Activated T-helper 17 cell treated with anti-CD3 and anti-CD28 coated beads, Interleukin-2, amount 50 U/mL, for 72 hours (primary cell): ENCODE measurements around the gene MYO18B. TPM values are rescaled to one million over a fixed set of nuclear protein-coding genes. Genes with fewer than 3 reads are reported as not detected.

ENCODE experiments used
- ATAC-seq: fragments of 150-1000 bp; cut with Tn5 transposase; replicated peaks from 2 replicates; pipeline ENCODE4 v1.10.0; 2021; ENCODE audit warnings: mild to moderate bottlenecking, moderate library complexity
- H3K27ac Mint-ChIP-seq: one replicate; pipeline ENCODE4 v1.8.0; 2022; ENCODE audit warnings: mixed read lengths
- H3K27me3 Mint-ChIP-seq: one replicate; pipeline ENCODE4 v1.8.0; 2022; ENCODE audit warnings: mixed read lengths
- H3K36me3 Mint-ChIP-seq: one replicate; pipeline ENCODE4 v1.8.0; 2022; ENCODE audit warnings: low read depth, mild to moderate bottlenecking, mixed read lengths
- H3K4me1 Mint-ChIP-seq: one replicate; pipeline ENCODE4 v1.8.0; 2022; ENCODE audit warnings: mixed read lengths
- H3K4me3 Mint-ChIP-seq: one replicate; pipeline ENCODE4 v1.8.0; 2022; ENCODE audit warnings: mild to moderate bottlenecking, mixed read lengths
- H3K9me3 Mint-ChIP-seq: one replicate; pipeline ENCODE4 v1.8.0; 2022; ENCODE audit warnings: mixed read lengths
- total RNA-seq, 2 donors: library from RNA; stranded (reverse); gene quantifications; one replicate each; pipeline ENCODE4 v1.2.3, GENCODE V29; 2022

The MYO18B gene
- total RNA-seq, 2 donors from 2014 or later: 2.3 to 4.3 TPM

GRCh38 chr22:26033071-26033470 is 291.1 kb downstream of the MYO18B start:
- ATAC-seq: no peak
- Mint-ChIP-seq H3K27ac (no peak overlapping the region), H3K27me3 (no peaks in the 10 kb centered on the region), H3K9me3 (peaks cover 10% of the 10 kb centered on the region), H3K4me1 (no peaks in the 10 kb centered on the region), H3K4me3 (no peak overlapping the region), H3K36me3 (no peaks in the 10 kb centered on the region)

- Mint-ChIP-seq H3K4me3 (no peak overlapping the region), H3K36me3 (no peaks in the 10 kb centered on the region), H3K4me1 (no peaks in the 10 kb centered on the region), H3K27ac (no peak overlapping the region), H3K27me3 (no peaks in the 10 kb centered on the region), H3K9me3 (peaks cover 10% of the 10 kb centered on the region)
- no peak for ATAC-seq
Measured at GRCh38 chr22:26033586-26033985, 291.6 kb downstream of the MYO18B start.

- Mint-ChIP-seq H3K4me1 (no peaks in the 10 kb centered on the region), H3K9me3 (peaks cover 14% of the 10 kb centered on the region), H3K27ac (no peak overlapping the region), H3K4me3 (no peak overlapping the region), H3K36me3 (no peaks in the 10 kb centered on the region), H3K27me3 (peaks cover 5% of the 10 kb centered on the region)
- no peak for ATAC-seq
Measured at GRCh38 chr22:26035523-26035922, 293.5 kb downstream of the MYO18B start.

GRCh38 chr22:26038365-26038764 is 296.4 kb downstream of the MYO18B start:
- no peaks in the 10 kb centered on the region for H3K4me1 Mint-ChIP-seq
- no peak overlapping the region for H3K4me3 Mint-ChIP-seq
- no peak overlapping the region for H3K27ac Mint-ChIP-seq
- H3K9me3 Mint-ChIP-seq: peaks cover 10% of the 10 kb centered on the region
- no peak for ATAC-seq
- H3K27me3 Mint-ChIP-seq: peaks cover 5% of the 10 kb centered on the region
- H3K36me3 Mint-ChIP-seq: no peaks in the 10 kb centered on the region

- H3K4me3 Mint-ChIP-seq: no peak overlapping the region
Measured at GRCh38 chr22:26041931-26042330, 299.9 kb downstream of the MYO18B start.

GRCh38 chr22:26043031-26043430 is 301.0 kb downstream of the MYO18B start:
- no peak overlapping the region for H3K27ac Mint-ChIP-seq
- no peak for ATAC-seq

More at GRCh38 chr22:26041931-26042330, 299.9 kb downstream of the MYO18B start:
- ATAC-seq: no peak
- no peak overlapping the region for H3K27ac Mint-ChIP-seq
- peaks cover 4% of the 10 kb centered on the region for H3K9me3 Mint-ChIP-seq
- H3K36me3 Mint-ChIP-seq: no peaks in the 10 kb centered on the region
- peaks cover 5% of the 10 kb centered on the region for H3K27me3 Mint-ChIP-seq
- H3K4me1 Mint-ChIP-seq: no peaks in the 10 kb centered on the region

GRCh38 chr22:26045051-26045450 is 303.1 kb downstream of the MYO18B start:
- Mint-ChIP-seq H3K9me3 (no peaks in the 10 kb centered on the region), H3K36me3 (no peaks in the 10 kb centered on the region), H3K27ac (no peak overlapping the region), H3K27me3 (peaks cover 5% of the 10 kb centered on the region), H3K4me3 (no peak overlapping the region), H3K4me1 (no peaks in the 10 kb centered on the region)
- ATAC-seq: no peak

More at GRCh38 chr22:26043031-26043430, 301.0 kb downstream of the MYO18B start:
- H3K9me3 Mint-ChIP-seq: peaks cover 4% of the 10 kb centered on the region
- no peak overlapping the region for H3K4me3 Mint-ChIP-seq
- H3K27me3 Mint-ChIP-seq: peaks cover 5% of the 10 kb centered on the region
- H3K36me3 Mint-ChIP-seq: no peaks in the 10 kb centered on the region
- H3K4me1 Mint-ChIP-seq: no peaks in the 10 kb centered on the region

GRCh38 chr22:26045860-26046259 is 303.9 kb downstream of the MYO18B start:
- Mint-ChIP-seq H3K27me3 (peaks cover 8% of the 10 kb centered on the region), H3K4me1 (no peaks in the 10 kb centered on the region), H3K27ac (no peak overlapping the region), H3K4me3 (no peak overlapping the region), H3K9me3 (no peaks in the 10 kb centered on the region), H3K36me3 (no peaks in the 10 kb centered on the region)
- no peak for ATAC-seq

GRCh38 chr22:26047516-26047915 is 305.5 kb downstream of the MYO18B start:
- Mint-ChIP-seq H3K27ac (no peak overlapping the region), H3K4me3 (no peak overlapping the region), H3K9me3 (no peaks in the 10 kb centered on the region), H3K27me3 (peaks cover 13% of the 10 kb centered on the region), H3K4me1 (no peaks in the 10 kb centered on the region), H3K36me3 (no peaks in the 10 kb centered on the region)
- ATAC-seq: no peak

- Mint-ChIP-seq H3K4me1 (no peaks in the 10 kb centered on the region), H3K4me3 (no peak overlapping the region), H3K36me3 (no peaks in the 10 kb centered on the region), H3K9me3 (no peaks in the 10 kb centered on the region), H3K27me3 (peaks cover 13% of the 10 kb centered on the region), H3K27ac (no peak overlapping the region)
- ATAC-seq: no peak
Measured at GRCh38 chr22:26047920-26048319, 305.9 kb downstream of the MYO18B start.

GRCh38 chr22:26050079-26050478 is 308.1 kb downstream of the MYO18B start:
- peaks cover 13% of the 10 kb centered on the region for H3K27me3 Mint-ChIP-seq
- H3K4me1 Mint-ChIP-seq: no peaks in the 10 kb centered on the region
- no peak for ATAC-seq
- H3K27ac Mint-ChIP-seq: no peak overlapping the region
- no peaks in the 10 kb centered on the region for H3K9me3 Mint-ChIP-seq
- H3K36me3 Mint-ChIP-seq: no peaks in the 10 kb centered on the region
- H3K4me3 Mint-ChIP-seq: no peak overlapping the region

GRCh38 chr22:26053737-26054316 is 311.8 kb downstream of the MYO18B start:
- no peaks in the 10 kb centered on the region for H3K4me1 Mint-ChIP-seq
- H3K9me3 Mint-ChIP-seq: no peaks in the 10 kb centered on the region
- H3K4me3 Mint-ChIP-seq: no peak overlapping the region
- no peak overlapping the region for H3K27ac Mint-ChIP-seq
- no peaks in the 10 kb centered on the region for H3K36me3 Mint-ChIP-seq
- H3K27me3 Mint-ChIP-seq: peaks cover 21% of the 10 kb centered on the region
- ATAC-seq: no peak

GRCh38 chr22:26054841-26055605 is 313.0 kb downstream of the MYO18B start:
- Mint-ChIP-seq H3K4me1 (no peaks in the 10 kb centered on the region), H3K36me3 (no peaks in the 10 kb centered on the region), H3K4me3 (no peak overlapping the region), H3K9me3 (no peaks in the 10 kb centered on the region), H3K27ac (no peak overlapping the region), H3K27me3 (peaks cover 19% of the 10 kb centered on the region)
- ATAC-seq: no peak

GRCh38 chr22:26055693-26056092 is 313.7 kb downstream of the MYO18B start:
- Mint-ChIP-seq H3K27me3 (peaks cover 17% of the 10 kb centered on the region), H3K4me1 (no peaks in the 10 kb centered on the region), H3K36me3 (no peaks in the 10 kb centered on the region), H3K9me3 (no peaks in the 10 kb centered on the region), H3K27ac (no peak overlapping the region), H3K4me3 (no peak overlapping the region)
- ATAC-seq: no peak

- H3K4me3 Mint-ChIP-seq: no peak overlapping the region
- H3K27me3 Mint-ChIP-seq: peaks cover 16% of the 10 kb centered on the region
- no peak for ATAC-seq
- H3K27ac Mint-ChIP-seq: no peak overlapping the region
- no peaks in the 10 kb centered on the region for H3K36me3 Mint-ChIP-seq
- H3K9me3 Mint-ChIP-seq: no peaks in the 10 kb centered on the region
- no peaks in the 10 kb centered on the region for H3K4me1 Mint-ChIP-seq
Measured at GRCh38 chr22:26056455-26057200, 314.6 kb downstream of the MYO18B start.
